Immature natural killer cell (primary cell): Measurements from ENCODE around the gene THOC2. TPM values are rescaled to one million over a fixed set of nuclear protein-coding genes. Genes with fewer than 3 reads are reported as not detected.
"Not testable (repeated sequence)": the region's sequence is repeated elsewhere in the genome, so short reads cannot be mapped to it uniquely, and the experiment has no call there.

Experiments
- DNase-seq, 3 donors: peaks; one replicate each; pipeline ENCODE4 v3.0.0; 2022; ENCODE audit warnings: mixed read lengths in 1 of 3
- H3K27ac Mint-ChIP-seq, 6 donors: one replicate each; pipeline ENCODE4 v1.8.0; 2020; ENCODE audit warnings: mixed read lengths in 6 of 6, mild to moderate bottlenecking in 5 of 6, inconsistent platforms in 4 of 6, moderate library complexity in 3 of 6
- H3K27me3 Mint-ChIP-seq, 3 donors: one replicate each; pipeline ENCODE4 v1.8.0; 2020 to 2021; ENCODE audit warnings: low read depth in 3 of 3, mild to moderate bottlenecking in 3 of 3, mixed read lengths in 3 of 3, moderate library complexity in 3 of 3, inconsistent platforms in 1 of 3
- H3K36me3 Mint-ChIP-seq, 3 donors: one replicate each; pipeline ENCODE4 v1.8.0; 2020; ENCODE audit warnings: mixed read lengths in 3 of 3, inconsistent platforms in 2 of 3, mild to moderate bottlenecking in 2 of 3
- H3K4me1 Mint-ChIP-seq, 2 donors: one replicate each; pipeline ENCODE4 v1.8.0; 2020; ENCODE audit warnings: inconsistent platforms in 2 of 2, mild to moderate bottlenecking in 2 of 2, mixed read lengths in 2 of 2, moderate library complexity in 1 of 2
- H3K4me3 Mint-ChIP-seq, 5 donors: one replicate each; pipeline ENCODE4 v1.8.0; 2020; ENCODE audit warnings: mild to moderate bottlenecking in 5 of 5, mixed read lengths in 5 of 5, inconsistent platforms in 3 of 5, moderate library complexity in 3 of 5
- H3K9me3 Mint-ChIP-seq, 6 donors: one replicate each; pipeline ENCODE4 v1.8.0; 2020; ENCODE audit warnings: mild to moderate bottlenecking in 6 of 6, mixed read lengths in 6 of 6, inconsistent platforms in 4 of 6, moderate library complexity in 3 of 6
- polyA plus RNA-seq, 3 donors: library from polyadenylated mRNA; unstranded; fragments of 300-500 nt; fragmentation: Illumina TruSeq; gene quantifications; one replicate each; pipeline ENCODE4 v1.2.3, GENCODE V29; 2021

The THOC2 gene
- polyA plus RNA-seq, 3 donors from 2014 or later, result 20.6 to 39.0 (median 22.2) TPM

- not testable (repeated sequence) for H3K9me3 Mint-ChIP-seq, H3K27ac Mint-ChIP-seq, H3K4me1 Mint-ChIP-seq, DNase-seq, H3K4me3 Mint-ChIP-seq, H3K27me3 Mint-ChIP-seq
- H3K36me3 Mint-ChIP-seq, result peaks cover 9 to 26% (median 12%) of the 10 kb centered on the region in 3 donors
Observed at GRCh38 chrX:123679733-123680460, 53.0 kb downstream of the THOC2 start.

DNA sequence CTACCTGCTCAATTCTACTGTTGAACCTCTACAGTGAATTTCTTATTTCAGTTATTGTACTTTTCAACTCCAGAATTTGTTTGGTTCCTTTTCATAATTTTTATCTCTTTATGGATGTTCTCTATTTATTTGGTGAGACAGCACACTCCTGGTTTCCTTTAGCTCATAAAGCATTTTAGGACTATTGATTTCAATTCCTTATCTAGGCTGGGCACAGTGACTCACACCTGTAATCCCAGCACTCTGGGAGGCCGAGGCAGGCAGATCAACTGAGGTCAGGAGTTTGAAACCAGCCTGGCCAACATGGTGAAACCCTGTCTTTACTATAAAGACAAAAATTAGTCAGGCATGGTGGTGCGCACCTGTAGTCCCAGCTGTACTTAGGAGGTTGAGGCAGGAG is 57.7 kb downstream of the THOC2 start:
- no peaks in the 10 kb centered on the region for H3K9me3 Mint-ChIP-seq
- no peak for DNase-seq
- H3K4me3 Mint-ChIP-seq, result no peak overlapping the region
- H3K27ac Mint-ChIP-seq, result no peak overlapping the region
- no peaks in the 10 kb centered on the region for H3K4me1 Mint-ChIP-seq
- peaks cover 0 to 4% (median 0%) of the 10 kb centered on the region in 3 donors for H3K27me3 Mint-ChIP-seq
- H3K36me3 Mint-ChIP-seq, result peaks cover 8 to 20% (median 18%) of the 10 kb centered on the region in 3 donors

DNA sequence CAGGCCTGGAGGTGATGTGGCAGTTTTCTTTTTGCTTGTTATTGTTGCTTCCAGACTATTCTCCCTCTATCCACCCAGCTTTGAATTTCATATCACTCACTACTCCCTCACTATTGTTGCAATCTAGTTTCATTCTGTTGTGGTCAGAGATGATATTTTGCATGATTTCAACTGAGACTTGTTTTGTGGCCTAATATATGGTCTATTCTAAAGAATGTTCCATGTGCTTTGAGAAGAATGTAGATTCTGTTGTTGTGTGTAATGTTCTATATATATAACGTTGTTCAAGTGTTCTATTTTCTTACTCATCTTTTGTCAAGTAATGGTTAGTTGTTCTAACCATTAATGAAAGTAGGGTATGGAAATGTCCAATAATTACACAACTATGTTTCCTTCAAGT is 59.0 kb downstream of the THOC2 start:
- peaks cover 4 to 16% (median 14%) of the 10 kb centered on the region in 3 donors for H3K36me3 Mint-ChIP-seq
- H3K4me1 Mint-ChIP-seq, result no peaks in the 10 kb centered on the region
- H3K4me3 Mint-ChIP-seq, result no peak overlapping the region
- no peak for DNase-seq
- peaks cover 0 to 4% (median 0%) of the 10 kb centered on the region in 3 donors for H3K27me3 Mint-ChIP-seq
- no peaks in the 10 kb centered on the region for H3K9me3 Mint-ChIP-seq
- peak overlapping the region in 1 of 6 donors; percentile 45 for H3K27ac Mint-ChIP-seq

- H3K9me3 Mint-ChIP-seq, result no peaks in the 10 kb centered on the region
Observed at GRCh38 chrX:123665197-123665596, 67.7 kb downstream of the THOC2 start.

DNA sequence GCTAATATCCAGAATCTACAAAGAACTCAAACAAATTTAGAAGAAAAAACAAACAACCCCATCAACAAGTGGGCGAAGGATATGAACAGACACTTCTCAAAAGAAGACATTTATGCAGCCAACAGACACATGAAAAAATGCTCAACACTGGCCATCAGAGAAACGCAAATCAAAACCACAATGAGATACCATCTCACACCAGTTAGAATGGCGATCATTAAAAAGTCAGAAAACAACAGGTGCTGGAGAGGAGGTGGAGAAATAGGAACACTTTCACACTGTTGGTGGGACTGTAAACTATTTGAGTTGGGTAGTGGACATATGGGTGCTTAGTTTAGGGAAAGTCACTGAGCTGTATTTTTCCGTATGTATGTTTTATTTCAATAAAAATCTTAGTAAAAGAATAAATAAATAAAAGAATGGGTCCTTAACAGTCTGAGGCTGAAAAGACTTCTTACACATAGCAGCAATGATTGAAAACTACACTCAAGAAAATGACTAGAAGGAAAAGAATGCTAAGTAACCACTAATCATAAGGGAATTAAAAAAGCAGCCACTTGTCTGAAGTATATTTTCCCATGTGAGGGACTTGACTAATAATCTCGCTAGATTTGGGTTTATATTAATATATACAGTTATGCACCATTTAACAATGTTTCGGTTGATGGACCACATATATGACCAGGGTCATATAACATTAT is 68.2 kb downstream of the THOC2 start:
- peaks cover 9 to 21% (median 18%) of the 10 kb centered on the region in 3 donors for H3K36me3 Mint-ChIP-seq
- not testable (repeated sequence) for H3K27me3 Mint-ChIP-seq, H3K4me3 Mint-ChIP-seq

More at GRCh38 chrX:123665197-123665596, 67.7 kb downstream of the THOC2 start:
- Mint-ChIP-seq H3K4me3 (no peak overlapping the region), H3K4me1 (no peaks in the 10 kb centered on the region), H3K36me3 (peaks cover 8 to 20% (median 16%) of the 10 kb centered on the region in 3 donors), H3K27ac (no peak overlapping the region), H3K27me3 (no peaks in the 10 kb centered on the region)
- no peak for DNase-seq

DNA sequence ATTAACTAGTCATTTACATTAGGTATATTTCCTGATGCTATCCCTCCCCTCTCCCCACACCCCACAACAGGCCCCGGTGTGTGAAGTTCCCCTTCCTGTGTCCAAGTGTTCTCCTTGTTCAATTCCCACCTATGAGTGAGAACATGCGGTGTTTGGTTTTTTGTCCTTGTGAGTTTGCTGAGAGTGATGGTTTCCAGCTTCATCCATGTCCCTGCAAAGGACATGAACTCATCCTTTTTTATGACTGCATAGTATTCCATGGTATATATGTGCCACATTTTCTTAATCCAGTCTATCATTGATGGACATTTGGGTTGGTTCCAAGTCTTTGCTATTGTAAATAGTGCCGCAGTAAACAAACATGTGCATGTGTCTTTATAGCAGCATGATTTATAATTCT is 69.1 kb downstream of the THOC2 start:
- not testable (repeated sequence) for DNase-seq, H3K27me3 Mint-ChIP-seq, H3K27ac Mint-ChIP-seq, H3K4me1 Mint-ChIP-seq, H3K4me3 Mint-ChIP-seq, H3K9me3 Mint-ChIP-seq
- H3K36me3 Mint-ChIP-seq, result peaks cover 9 to 21% (median 18%) of the 10 kb centered on the region in 3 donors

More for the DNA sequence above, 68.2 kb downstream of the THOC2 start:
- H3K4me1 Mint-ChIP-seq, DNase-seq, H3K27ac Mint-ChIP-seq, H3K9me3 Mint-ChIP-seq: not testable (repeated sequence)

DNA sequence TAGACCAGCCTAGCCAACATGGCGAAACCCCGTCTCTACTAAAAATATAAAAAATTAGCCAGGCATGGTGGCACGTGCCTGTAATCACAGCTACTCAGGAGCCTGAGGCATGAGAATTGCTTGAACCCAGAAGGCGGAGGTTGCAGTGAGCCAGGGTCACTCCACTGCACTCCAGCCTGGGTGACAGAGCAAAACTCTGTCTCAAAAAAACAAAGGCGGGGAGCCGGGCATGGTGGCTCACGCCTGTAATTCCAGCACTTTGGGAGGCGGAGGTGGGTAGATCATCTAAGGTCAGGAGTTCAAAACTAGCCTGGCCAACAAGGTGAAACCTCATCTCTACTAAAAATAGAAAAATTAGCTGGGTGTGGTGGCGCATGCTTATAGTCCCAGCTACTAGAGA is 76.3 kb downstream of the THOC2 start:
- not testable (repeated sequence) for DNase-seq, H3K27ac Mint-ChIP-seq, H3K27me3 Mint-ChIP-seq, H3K9me3 Mint-ChIP-seq, H3K4me3 Mint-ChIP-seq
- peaks cover 9 to 17% (median 14%) of the 10 kb centered on the region in 3 donors for H3K36me3 Mint-ChIP-seq
- H3K4me1 Mint-ChIP-seq, result peaks cover 6 to 17% of the 10 kb centered on the region in 2 donors

- not testable (repeated sequence) for H3K9me3 Mint-ChIP-seq, H3K27me3 Mint-ChIP-seq, DNase-seq, H3K36me3 Mint-ChIP-seq, H3K4me3 Mint-ChIP-seq
- H3K27ac Mint-ChIP-seq, result peak overlapping the region in 1 of 6 donors; percentile 46
- peaks cover 6 to 34% of the 10 kb centered on the region in 2 donors for H3K4me1 Mint-ChIP-seq
Observed at GRCh38 chrX:123648811-123649181, 84.1 kb downstream of the THOC2 start.

DNA sequence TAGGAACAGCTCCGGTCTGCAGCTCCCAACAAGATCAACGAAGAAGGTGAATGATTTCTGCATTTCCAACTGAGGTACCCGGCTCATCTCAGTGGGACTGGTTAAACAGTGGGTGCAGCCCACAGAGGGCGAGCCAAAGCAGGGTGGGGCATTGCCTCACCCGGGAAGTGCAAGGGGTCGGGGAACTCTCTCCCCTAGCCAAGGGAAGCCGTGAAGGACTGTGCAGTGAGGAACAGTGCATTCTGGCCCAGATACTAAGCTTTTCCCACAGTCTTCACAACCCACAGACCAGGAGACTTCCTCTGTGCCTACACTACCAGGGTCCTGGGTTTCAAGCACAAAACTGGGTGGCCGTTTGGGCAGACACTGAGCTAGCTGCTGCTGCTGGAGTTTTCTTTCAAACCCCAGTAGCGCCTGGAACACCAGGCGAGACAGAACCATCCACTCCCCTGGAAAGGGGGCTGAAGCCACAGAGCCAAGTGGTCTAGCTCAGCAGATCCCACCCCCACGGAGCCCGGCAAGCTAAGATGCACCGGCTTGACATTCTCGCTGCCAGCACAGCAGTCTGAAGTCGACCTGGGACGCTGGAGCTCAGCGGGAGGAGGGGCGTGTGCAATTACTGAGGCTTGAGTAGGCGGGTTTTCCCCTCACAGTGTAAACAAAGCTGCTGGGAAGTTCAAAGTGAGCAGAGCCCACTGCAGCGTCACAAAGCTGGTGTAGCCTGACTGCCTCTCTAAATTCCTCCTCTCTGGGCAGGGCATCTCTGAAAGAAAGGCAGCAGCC is 84.6 kb downstream of the THOC2 start:
- H3K36me3 Mint-ChIP-seq, result peaks cover 0 to 3% (median 2%) of the 10 kb centered on the region in 3 donors
- H3K4me1 Mint-ChIP-seq, result peaks cover 6 to 31% of the 10 kb centered on the region in 2 donors
- no peaks in the 10 kb centered on the region for H3K9me3 Mint-ChIP-seq
- no peak for DNase-seq
- H3K27me3 Mint-ChIP-seq, result peaks cover 2 to 5% (median 2%) of the 10 kb centered on the region in 3 donors
- no peak overlapping the region for H3K4me3 Mint-ChIP-seq
- no peak overlapping the region for H3K27ac Mint-ChIP-seq

DNA sequence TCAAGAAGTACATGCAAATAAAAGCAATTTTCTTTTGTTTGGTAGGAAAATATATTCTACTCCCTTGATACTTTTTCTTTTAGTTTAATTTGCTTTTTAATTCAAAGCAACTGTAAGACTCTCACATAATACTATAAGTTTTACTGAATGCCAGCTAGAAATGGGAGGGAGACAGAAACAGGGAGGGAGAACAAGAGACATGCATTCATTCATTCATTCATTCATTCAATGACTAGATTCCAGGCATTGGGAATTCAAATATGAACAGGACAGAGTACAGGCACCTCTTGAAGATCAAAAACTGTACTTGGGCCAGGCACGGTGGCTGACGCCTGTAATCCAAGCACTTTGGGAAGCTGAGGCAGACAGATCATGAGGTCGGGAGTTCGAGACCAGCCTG is 85.6 kb downstream of the THOC2 start:
- Mint-ChIP-seq H3K9me3 (no peaks in the 10 kb centered on the region), H3K4me3 (no peak overlapping the region), H3K36me3 (no peaks in the 10 kb centered on the region), H3K27ac (no peak overlapping the region), H3K27me3 (peaks cover 2 to 5% (median 2%) of the 10 kb centered on the region in 3 donors), H3K4me1 (peaks cover 1 to 22% of the 10 kb centered on the region in 2 donors)
- DNase-seq, result no peak

GRCh38 chrX:123629502-123629901 is 103.3 kb downstream of the THOC2 start:
- H3K9me3 Mint-ChIP-seq, result no peaks in the 10 kb centered on the region
- peaks cover 4 to 17% (median 12%) of the 10 kb centered on the region in 3 donors for H3K36me3 Mint-ChIP-seq
- no peak overlapping the region for H3K4me3 Mint-ChIP-seq
- DNase-seq, result no peak
- no peak overlapping the region for H3K27ac Mint-ChIP-seq
- H3K4me1 Mint-ChIP-seq, result no peaks in the 10 kb centered on the region
- H3K27me3 Mint-ChIP-seq, result no peaks in the 10 kb centered on the region

DNA sequence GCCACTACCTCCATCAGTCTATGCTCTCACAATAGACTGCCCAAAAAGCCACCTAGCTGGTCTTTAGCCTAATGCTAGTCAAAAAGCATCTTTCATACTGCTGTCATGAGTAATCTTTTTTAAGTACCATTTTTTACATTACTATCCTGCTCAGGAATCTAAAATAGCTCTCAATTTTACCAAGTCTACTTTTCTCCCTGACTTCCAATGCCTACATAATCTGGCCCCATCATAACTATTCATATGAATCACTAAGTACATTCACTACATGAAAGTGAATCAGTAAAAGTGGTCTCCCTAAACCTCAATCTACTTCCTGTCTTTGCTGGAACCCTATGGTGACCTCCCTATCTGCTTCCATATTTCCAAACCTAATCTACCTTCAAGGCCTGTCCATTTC is 105.9 kb downstream of the THOC2 start:
- Mint-ChIP-seq H3K9me3 (no peaks in the 10 kb centered on the region), H3K4me3 (no peak overlapping the region), H3K36me3 (peaks cover 4 to 11% (median 6%) of the 10 kb centered on the region in 3 donors), H3K27ac (peak overlapping the region in 2 of 6 donors; percentile 10 to 14), H3K4me1 (no peaks in the 10 kb centered on the region), H3K27me3 (peaks cover 0 to 3% (median 0%) of the 10 kb centered on the region in 3 donors)
- no peak for DNase-seq

- Mint-ChIP-seq H3K36me3 (peaks cover 4 to 10% (median 5%) of the 10 kb centered on the region in 3 donors), H3K4me3 (no peak overlapping the region), H3K27ac (no peak overlapping the region), H3K4me1 (no peaks in the 10 kb centered on the region), H3K9me3 (no peaks in the 10 kb centered on the region), H3K27me3 (peaks cover 0 to 3% (median 0%) of the 10 kb centered on the region in 3 donors)
- no peak for DNase-seq
Observed at GRCh38 chrX:123625952-123626351, 106.9 kb downstream of the THOC2 start.

- H3K9me3 Mint-ChIP-seq, result no peaks in the 10 kb centered on the region
- no peak overlapping the region for H3K4me3 Mint-ChIP-seq
- peaks cover 0 to 3% (median 0%) of the 10 kb centered on the region in 3 donors for H3K27me3 Mint-ChIP-seq
- H3K27ac Mint-ChIP-seq, result no peak overlapping the region
- no peaks in the 10 kb centered on the region for H3K4me1 Mint-ChIP-seq
- peaks cover 4 to 10% (median 5%) of the 10 kb centered on the region in 3 donors for H3K36me3 Mint-ChIP-seq
- no peak for DNase-seq
Observed at GRCh38 chrX:123625477-123625876, 107.4 kb downstream of the THOC2 start.
